HG02840 (cell line): Measurements from ENCODE around the gene FLOT1.
A peak's percentile ranks its signal among the peaks of the same experiment; 100 is the strongest.
"Not testable (repeated sequence)": the region's sequence is repeated elsewhere in the genome, so short reads cannot be mapped to it uniquely, and the experiment has no call there.

ENCODE experiments used
- ATAC-seq: cut with Tn5 transposase; IDR thresholded peaks from one replicate; pipeline ENCODE4 v1.9.1; 2021; ENCODE audit warnings: mild to moderate bottlenecking, moderate library complexity, moderate number of reproducible peaks; ENCODE audit not compliant: unreplicated experiment, low FRiP score

FLOT1 gene

GRCh38 chr6:30724906-30725667 is 17.4 kb downstream of the FLOT1 start:
- ATAC-seq: no peak

GRCh38 chr6:30723843-30724741 is 18.4 kb downstream of the FLOT1 start:
- ATAC-seq: not testable (repeated sequence)

GRCh38 chr6:30723159-30723842 is 19.2 kb downstream of the FLOT1 start:
- ATAC-seq: not testable (repeated sequence)

- ATAC-seq: no peak
Observed at GRCh38 chr6:30722280-30723112, 20.0 kb downstream of the FLOT1 start.

GRCh38 chr6:30722025-30722279 is 20.5 kb downstream of the FLOT1 start:
- ATAC-seq: not testable (repeated sequence)

- no peak for ATAC-seq
Observed at GRCh38 chr6:30721198-30722024, 21.1 kb downstream of the FLOT1 start.

- no peak for ATAC-seq
Observed at GRCh38 chr6:30720738-30721197, 21.7 kb downstream of the FLOT1 start.

- ATAC-seq: no peak
Observed at GRCh38 chr6:30719791-30720737, 22.4 kb downstream of the FLOT1 start, which contains the start of gene TUBB. TUBB (plus strand) TSS chr6:30720352; CDS start chr6:30720507, 155 bp downstream.

- no peak for ATAC-seq
Observed at GRCh38 chr6:30719356-30719755, 23.1 kb downstream of the FLOT1 start.

GRCh38 chr6:30717845-30718720 is 24.4 kb downstream of the FLOT1 start:
- not testable (repeated sequence) for ATAC-seq

- ATAC-seq: peak; percentile 64
Observed at GRCh38 chr6:30717129-30717844, 25.2 kb downstream of the FLOT1 start, which contains the start of gene MDC1. MDC1 (minus strand) TSS chr6:30717281; CDS start chr6:30715175, 2,106 bp downstream.

- no peak for ATAC-seq
Observed at GRCh38 chr6:30716879-30717128, 25.7 kb downstream of the FLOT1 start.

- no peak for ATAC-seq
Observed at GRCh38 chr6:30714263-30714662, 28.2 kb downstream of the FLOT1 start.

- ATAC-seq: no peak
Observed at GRCh38 chr6:30712441-30712945, 30.0 kb downstream of the FLOT1 start.

GRCh38 chr6:30711758-30712380 is 30.6 kb downstream of the FLOT1 start:
- ATAC-seq: no peak
